Caco-2 (cell line): Measurements from ENCODE around the gene TACC2. TPM values are rescaled to one million over a fixed set of nuclear protein-coding genes. Genes with fewer than 3 reads are reported as not detected.

Experiments used
- BruUV-seq: library from RNA; stranded (reverse); fragments of 400-500 nt; replicated peaks from 2 replicates; lab custom pipeline; 2021; lab: Mats Ljungman, UMichigan
- CTCF ChIA-PET: fragments of 300-600 bp; sonication (Branson Sonifier 250); formaldehyde crosslinking; loops from one replicate; lab custom pipeline; 2022; ENCODE audit warnings: antibody characterized with exemption; lab: Charles Lee
- POLR2A ChIA-PET: fragments of 300-600 bp; sonication (Branson Sonifier 250); formaldehyde crosslinking; loops from one replicate; lab custom pipeline; 2022; ENCODE audit warnings: antibody characterized with exemption; lab: Charles Lee
- DNase-seq, 2 experiments: peaks; one replicate each; pipeline versions ENCODE4 v3.0.0 to v3.0.0-alpha.2; 2020 to 2022
- H3K27me3 ChIP-seq: replicated peaks from 2 replicates; pipeline ENCODE4 v1.6.0; 2011; ENCODE audit warnings: low read length; ENCODE audit not compliant: control insufficient read depth, insufficient read depth
- H3K36me3 ChIP-seq: 2 replicates; pipeline ENCODE4 v1.5.1; 2011; ENCODE audit warnings: low read length; ENCODE audit not compliant: control insufficient read depth, insufficient read depth
- H3K4me1 ChIP-seq: fragments of 250-450 bp; sonication (Bioruptor Pico); 2 replicates; pipeline ENCODE4 v1.5.1; 2020; ENCODE audit warnings: mild to moderate bottlenecking
- H3K4me3 ChIP-seq: 2 replicates; pipeline ENCODE4 v1.5.1; 2011; ENCODE audit warnings: low read depth, mild to moderate bottlenecking, control low read depth, low read length
- H3K9me3 ChIP-seq: fragments of 250-450 bp; sonication (Bioruptor Pico); 2 replicates; pipeline ENCODE4 v1.5.1; 2020; ENCODE audit warnings: mild to moderate bottlenecking, moderate library complexity
- H3K27ac Mint-ChIP-seq: one replicate; pipeline ENCODE4 v1.8.0; 2022; ENCODE audit warnings: mixed read lengths; ENCODE audit not compliant: unreplicated experiment
- H3K27me3 Mint-ChIP-seq: one replicate; pipeline ENCODE4 v1.8.0; 2022; ENCODE audit warnings: mixed read lengths; ENCODE audit not compliant: insufficient read depth, unreplicated experiment
- H3K36me3 Mint-ChIP-seq: one replicate; pipeline ENCODE4 v1.8.0; 2022; ENCODE audit warnings: mild to moderate bottlenecking, mixed read lengths; ENCODE audit not compliant: insufficient read depth, unreplicated experiment
- H3K4me1 Mint-ChIP-seq: one replicate; pipeline ENCODE4 v1.8.0; 2022; ENCODE audit warnings: low read depth, mixed read lengths; ENCODE audit not compliant: unreplicated experiment
- H3K4me3 Mint-ChIP-seq: one replicate; pipeline ENCODE4 v1.8.0; 2022; ENCODE audit warnings: mild to moderate bottlenecking, moderate library complexity, mixed read lengths; ENCODE audit not compliant: unreplicated experiment
- H3K9me3 Mint-ChIP-seq: one replicate; pipeline ENCODE4 v1.8.0; 2022; ENCODE audit warnings: mixed read lengths; ENCODE audit not compliant: unreplicated experiment
- intact Hi-C: fragments of 100-400 bp; cut with micrococcal nuclease; formaldehyde crosslinking; loops from one replicate; pipeline ENCODE4 v1.10.0; 2022; ENCODE audit not compliant: unreplicated experiment
- total RNA-seq: library from RNA; stranded (reverse); gene quantifications from 2 replicates; pipeline ENCODE4 v1.2.3, GENCODE V29; 2022
- TF ChIP-seq, protein P1 (sequence below), 2 experiments: fragments of 200-600 bp in 1 of 2; IDR thresholded peaks; 1 replicate in 1 of 2; 2 replicates in 1 of 2; pipeline versions ENCODE4 v1.5.1 to v1.8.0; 2011 to 2022; ENCODE audit warnings: antibody characterized with exemption in 1 of 2, control low read depth in 1 of 2, inconsistent platforms in 1 of 2, low read depth in 1 of 2, low read length in 1 of 2, mild to moderate bottlenecking in 1 of 2, moderate library complexity in 1 of 2; ENCODE audit not compliant: insufficient read depth in 1 of 2, severe bottlenecking in 1 of 2, unreplicated experiment in 1 of 2

The TACC2 gene
- total RNA-seq, 1 experiment from 2014 or later: 117 TPM

DNA sequence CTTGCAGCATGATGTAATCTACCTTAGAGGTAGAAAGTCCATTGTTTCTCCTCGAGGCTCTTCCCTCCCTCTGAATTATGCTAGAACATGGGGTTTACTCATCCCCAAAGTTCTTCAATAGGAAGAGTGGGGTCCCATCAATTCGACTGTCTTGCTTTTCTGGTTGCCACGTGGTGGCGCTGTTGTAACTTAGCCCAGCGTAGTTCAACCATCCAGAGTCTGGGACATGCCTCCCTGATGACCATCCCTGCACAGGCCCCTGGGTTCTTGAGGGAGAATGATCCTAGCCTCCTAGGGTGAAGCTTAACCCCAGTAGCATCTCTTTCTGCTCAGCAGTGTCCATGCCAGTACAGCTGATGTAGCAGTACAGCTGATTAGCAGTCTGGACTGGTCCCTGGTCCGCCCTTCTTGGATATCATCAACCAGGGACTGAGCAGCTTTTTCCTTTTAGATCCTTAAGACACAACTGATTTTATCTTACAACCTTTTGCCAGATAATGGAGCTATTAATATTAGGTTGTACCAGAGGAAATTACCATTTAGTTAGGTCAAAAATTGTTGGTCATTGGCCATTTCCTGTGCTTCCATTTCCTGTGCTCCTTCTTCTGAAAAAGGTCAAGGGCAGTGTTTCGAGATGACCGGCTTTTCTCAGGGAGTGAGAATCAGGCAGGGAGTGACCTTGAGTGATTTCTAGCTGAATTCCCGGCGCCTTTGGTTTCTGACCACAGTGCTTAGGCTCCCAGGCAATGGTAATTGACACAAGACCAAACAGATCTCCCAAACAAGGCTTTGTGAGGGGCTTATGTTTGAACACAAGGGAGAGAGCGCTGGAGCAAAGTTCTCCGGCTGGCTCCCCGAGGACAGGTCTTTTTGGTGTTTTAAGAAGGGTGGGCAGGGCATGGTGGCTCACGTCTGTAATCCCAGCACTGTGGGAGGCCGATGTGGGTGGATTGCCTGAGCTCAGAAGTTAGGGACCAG is 65.4 kb downstream of the TACC2 start:
- Mint-ChIP-seq H3K4me1 (peaks cover 18% of the 10 kb centered on the region), H3K4me3 (no peak overlapping the region), H3K27me3 (no peaks in the 10 kb centered on the region), H3K9me3 (no peaks in the 10 kb centered on the region), H3K27ac (no peak overlapping the region), H3K36me3 (peaks cover 57% of the 10 kb centered on the region)
- Histone ChIP-seq H3K9me3 (no peaks in the 10 kb centered on the region; the same call in 1 of the 2 replicates), H3K4me3 (no peak overlapping the region), H3K4me1 (peaks cover 30% of the 10 kb centered on the region), H3K27me3 (no peaks in the 10 kb centered on the region), H3K36me3 (no peaks in the 10 kb centered on the region)
- peak; percentile 57 to 61 for DNase-seq
- TF ChIP-seq, protein P1, sequence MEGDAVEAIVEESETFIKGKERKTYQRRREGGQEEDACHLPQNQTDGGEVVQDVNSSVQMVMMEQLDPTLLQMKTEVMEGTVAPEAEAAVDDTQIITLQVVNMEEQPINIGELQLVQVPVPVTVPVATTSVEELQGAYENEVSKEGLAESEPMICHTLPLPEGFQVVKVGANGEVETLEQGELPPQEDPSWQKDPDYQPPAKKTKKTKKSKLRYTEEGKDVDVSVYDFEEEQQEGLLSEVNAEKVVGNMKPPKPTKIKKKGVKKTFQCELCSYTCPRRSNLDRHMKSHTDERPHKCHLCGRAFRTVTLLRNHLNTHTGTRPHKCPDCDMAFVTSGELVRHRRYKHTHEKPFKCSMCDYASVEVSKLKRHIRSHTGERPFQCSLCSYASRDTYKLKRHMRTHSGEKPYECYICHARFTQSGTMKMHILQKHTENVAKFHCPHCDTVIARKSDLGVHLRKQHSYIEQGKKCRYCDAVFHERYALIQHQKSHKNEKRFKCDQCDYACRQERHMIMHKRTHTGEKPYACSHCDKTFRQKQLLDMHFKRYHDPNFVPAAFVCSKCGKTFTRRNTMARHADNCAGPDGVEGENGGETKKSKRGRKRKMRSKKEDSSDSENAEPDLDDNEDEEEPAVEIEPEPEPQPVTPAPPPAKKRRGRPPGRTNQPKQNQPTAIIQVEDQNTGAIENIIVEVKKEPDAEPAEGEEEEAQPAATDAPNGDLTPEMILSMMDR (IDR thresholded peaks at IDR 0.05; ENCODE audit: insufficient read depth in 1 of 2, low read depth in 1 of 2, low read length in 1 of 2, severe bottlenecking in 1 of 2, unreplicated experiment in 1 of 2): peak; percentile 64 to 65
- CTCF ChIA-PET: interaction anchor here (1.0 kb wide), 1 partner anchor 59 kb away, joined by 3 read pairs; no protein-coding TSS in a partner anchor
- intact Hi-C loops: loop anchor here (1.0 to 5.0 kb wide), 2 partner anchors 58 to 127 kb away; partner anchors contain the start of gene ATE1
- BruUV-seq: no TSS peak
- POLR2A ChIA-PET: interaction anchor here (0.8 kb wide), 1 partner anchor 9 kb away, joined by 3 read pairs; no protein-coding TSS in a partner anchor

DNA sequence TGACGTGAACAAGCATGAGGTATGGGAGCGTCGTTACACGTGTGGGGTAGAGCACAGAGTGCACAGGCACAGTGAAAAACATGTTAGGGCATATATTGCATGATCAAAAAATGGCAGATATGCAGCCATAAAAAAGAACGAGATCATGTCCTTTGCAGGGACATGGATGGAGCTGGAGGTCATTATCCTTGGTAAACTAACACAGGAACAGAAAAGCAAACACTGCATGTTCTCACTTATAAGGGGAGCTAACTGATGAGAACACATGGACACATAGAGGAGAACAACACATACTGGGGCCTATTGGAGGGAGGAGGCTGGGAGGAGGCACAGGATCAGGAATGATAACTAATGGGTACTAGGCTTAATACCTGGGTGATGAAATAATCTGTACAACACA is 66.3 kb downstream of the TACC2 start:
- intact Hi-C loops: no loop called here
- no peaks in the 10 kb centered on the region; the same call in 1 of the 2 replicates for H3K9me3 ChIP-seq
- H3K4me1 Mint-ChIP-seq: peaks cover 26% of the 10 kb centered on the region
- H3K4me3 Mint-ChIP-seq: no peak overlapping the region
- no peaks in the 10 kb centered on the region for H3K36me3 ChIP-seq
- no peaks in the 10 kb centered on the region for H3K9me3 Mint-ChIP-seq
- CTCF ChIA-PET: no interaction called here
- H3K27me3 Mint-ChIP-seq: no peaks in the 10 kb centered on the region
- POLR2A ChIA-PET: no interaction called here
- BruUV-seq: no TSS peak
- no peak overlapping the region for H3K4me3 ChIP-seq
- H3K27ac Mint-ChIP-seq: no peak overlapping the region
- TF ChIP-seq, protein P1 (IDR thresholded peaks at IDR 0.05; ENCODE audit: insufficient read depth in 1 of 2, low read depth in 1 of 2, low read length in 1 of 2, severe bottlenecking in 1 of 2, unreplicated experiment in 1 of 2): no peak
- no peaks in the 10 kb centered on the region for H3K27me3 ChIP-seq
- H3K36me3 Mint-ChIP-seq: peaks cover 57% of the 10 kb centered on the region
- H3K4me1 ChIP-seq: peaks cover 25% of the 10 kb centered on the region
- DNase-seq: no peak

DNA sequence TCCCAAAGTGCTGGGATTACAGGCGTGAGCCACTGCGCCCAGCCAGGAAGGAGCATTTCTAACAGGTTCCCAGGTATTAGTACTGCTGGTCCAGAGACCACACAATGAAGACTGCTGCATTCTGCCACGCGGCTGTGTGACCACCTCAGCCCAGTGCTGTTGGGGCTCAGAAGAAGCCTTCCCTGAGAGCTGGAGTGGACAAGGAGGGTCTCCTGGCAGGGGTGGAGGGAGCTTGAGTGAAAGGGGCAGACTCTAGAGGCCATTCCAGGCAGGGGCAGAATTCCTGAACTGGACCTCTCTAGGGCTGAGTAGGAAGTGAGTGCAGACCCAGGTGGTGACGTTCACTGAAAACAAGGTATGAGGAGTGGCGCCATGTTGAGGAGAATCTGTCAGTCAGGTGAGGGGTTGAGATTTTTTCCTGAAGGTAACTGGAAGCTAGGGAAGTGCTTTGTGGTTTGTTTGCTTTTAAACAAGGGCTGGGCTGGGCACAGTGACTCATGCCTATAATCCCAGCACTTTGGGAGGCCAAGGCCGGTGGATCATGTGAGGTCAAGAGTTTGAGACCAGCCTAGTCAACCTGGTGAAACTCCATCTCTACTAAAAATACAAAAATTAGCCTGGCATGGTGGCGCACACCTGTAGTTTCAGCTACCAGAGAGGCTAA is 67.6 kb downstream of the TACC2 start:
- Mint-ChIP-seq H3K27ac (peak overlapping the region; percentile 74), H3K4me1 (peaks cover 26% of the 10 kb centered on the region), H3K36me3 (peaks cover 55% of the 10 kb centered on the region), H3K27me3 (no peaks in the 10 kb centered on the region), H3K4me3 (no peak overlapping the region), H3K9me3 (no peaks in the 10 kb centered on the region)
- H3K27me3 ChIP-seq: no peaks in the 10 kb centered on the region
- H3K9me3 ChIP-seq: no peaks in the 10 kb centered on the region; the same call in 1 of the 2 replicates
- intact Hi-C loops: no loop called here
- H3K36me3 ChIP-seq: no peaks in the 10 kb centered on the region
- ChIA-PET CTCF (interaction anchor here (0.6 to 1.6 kb wide), 2 partner anchors 29 to 57 kb away, joined by 3 to 5 read pairs; no protein-coding TSS in a partner anchor), POLR2A (interaction anchor here (0.6 kb wide), 1 partner anchor 202 kb away, joined by 11 read pairs; no protein-coding TSS in a partner anchor)
- peaks cover 12% of the 10 kb centered on the region; the same call in 1 of the 2 replicates for H3K4me1 ChIP-seq
- no TSS peak for BruUV-seq
- H3K4me3 ChIP-seq: no peak overlapping the region
- TF ChIP-seq, protein P1 (IDR thresholded peaks at IDR 0.05; ENCODE audit: insufficient read depth in 1 of 2, low read depth in 1 of 2, low read length in 1 of 2, severe bottlenecking in 1 of 2, unreplicated experiment in 1 of 2): no peak
- DNase-seq: peak in 1 of 2 experiments; percentile 47
